IMR-90 (cell line): ENCODE data around the gene PDYN. TPM values are rescaled to one million over a fixed set of nuclear protein-coding genes. Genes with fewer than 3 reads are reported as not detected.

Experiments
- ATAC-seq: fragments of 200-7000 bp; cut with Tn5 transposase; 2 replicates; pipeline ENCODE4 v1.9.1; 2020; ENCODE audit warnings: low read depth, mild to moderate bottlenecking, moderate library complexity
- BruUV-seq: library from RNA; stranded (reverse); fragments of 400-500 nt; replicated peaks from 2 replicates; lab custom pipeline; 2021; lab: Mats Ljungman, UMichigan
- CTCF ChIA-PET: fragments of 300-600 bp; formaldehyde crosslinking; extraction: SDS; loops from one replicate; lab custom pipeline; 2021; ENCODE audit warnings: antibody characterized with exemption; lab: Yijun Ruan, JAX
- POLR2A ChIA-PET: fragments of 300-600 bp; sonication (Branson Sonifier 250); formaldehyde crosslinking; loops from one replicate; lab custom pipeline; 2022; ENCODE audit warnings: antibody characterized with exemption; ENCODE audit not compliant: unreplicated experiment; lab: Charles Lee
- DNase-seq: peaks from one replicate; pipeline ENCODE4 v3.0.0; 2013
- H2AFZ ChIP-seq: replicated peaks from 2 replicates; pipeline ENCODE3; 2013; ENCODE audit warnings: low read length, mild to moderate bottlenecking; ENCODE audit not compliant: poor library complexity
- H2AK5ac ChIP-seq: 2 replicates; pipeline ENCODE4 v1.6.1; 2013; ENCODE audit warnings: low read depth, low read length, inconsistent platforms
- H2AK9ac ChIP-seq: replicated peaks from 2 replicates; pipeline ENCODE3; 2013; ENCODE audit warnings: mild to moderate bottlenecking, low read depth, low read length, moderate library complexity; ENCODE audit not compliant: poor library complexity
- H2BK120ac ChIP-seq: 2 replicates; pipeline ENCODE4 v1.6.1; 2013; ENCODE audit warnings: low read depth, low read length, inconsistent platforms
- H2BK15ac ChIP-seq: 3 replicates; pipeline ENCODE4 v1.6.1; 2013; ENCODE audit warnings: low read depth, low read length, inconsistent platforms
- H2BK20ac ChIP-seq: 2 replicates; pipeline ENCODE4 v1.6.1; 2013; ENCODE audit warnings: low read depth, mild to moderate bottlenecking, inconsistent platforms, low read length, moderate library complexity
- H2BK5ac ChIP-seq: 2 replicates; pipeline ENCODE4 v1.6.1; 2013; ENCODE audit warnings: mild to moderate bottlenecking, low read depth, low read length, inconsistent platforms; ENCODE audit not compliant: poor library complexity, severe bottlenecking
- H3K14ac ChIP-seq: replicated peaks from 2 replicates; pipeline ENCODE4 v1.6.1; 2013; ENCODE audit warnings: low read depth, low read length, inconsistent platforms
- H3K18ac ChIP-seq: 2 replicates; pipeline ENCODE4 v1.6.1; 2013; ENCODE audit warnings: low read depth, low read length, control low read depth
- H3K23ac ChIP-seq: 2 replicates; pipeline ENCODE4 v1.6.1; 2013; ENCODE audit warnings: low read depth, low read length, inconsistent platforms
- H3K27ac ChIP-seq: 2 replicates; pipeline ENCODE4 v1.5.1; 2013; ENCODE audit warnings: mild to moderate bottlenecking, control low read depth, low read length; ENCODE audit not compliant: insufficient read depth
- H3K27me3 ChIP-seq: 2 replicates; pipeline ENCODE4 v1.6.1; 2013; ENCODE audit warnings: low read length; ENCODE audit not compliant: control insufficient read depth, insufficient read depth
- H3K36me3 ChIP-seq: 2 replicates; pipeline ENCODE4 v1.6.1; 2013; ENCODE audit warnings: low read length, mixed read lengths; ENCODE audit not compliant: control insufficient read depth, insufficient read depth
- H3K4ac ChIP-seq: 2 replicates; pipeline ENCODE4 v1.6.1; 2013; ENCODE audit warnings: low read depth, low read length, inconsistent platforms
- H3K4me1 ChIP-seq: 2 replicates; pipeline ENCODE4 v1.6.1; 2013; ENCODE audit warnings: low read length, mixed read lengths; ENCODE audit not compliant: control insufficient read depth, insufficient read depth
- H3K4me2 ChIP-seq: 2 replicates; pipeline ENCODE4 v1.6.1; 2013; ENCODE audit warnings: low read depth, mild to moderate bottlenecking, control low read depth, low read length, moderate library complexity
- H3K4me3 ChIP-seq: 2 replicates; pipeline ENCODE4 v1.5.1; 2013; ENCODE audit warnings: low read depth, mild to moderate bottlenecking, control low read depth, low read length, moderate library complexity; ENCODE audit not compliant: insufficient read depth
- H3K56ac ChIP-seq: 2 replicates; pipeline ENCODE4 v1.6.1; 2013; ENCODE audit warnings: low read length, inconsistent platforms; ENCODE audit not compliant: insufficient read depth; ENCODE audit errors: extremely low read depth
- H3K79me1 ChIP-seq, 2 experiments: 2 replicates each; pipeline ENCODE4 v1.6.1; 2013; ENCODE audit warnings: low read length in 2 of 2, inconsistent platforms in 1 of 2, low read depth in 1 of 2
- H3K9ac ChIP-seq: 2 replicates; pipeline ENCODE4 v1.6.1; 2013; ENCODE audit warnings: low read depth, low read length, control low read depth
- H3K9me1 ChIP-seq: 2 replicates; pipeline ENCODE4 v1.6.1; 2013; ENCODE audit warnings: low read length, inconsistent platforms; ENCODE audit not compliant: insufficient read depth
- H3K9me3 ChIP-seq: 2 replicates; pipeline ENCODE4 v1.6.1; 2013; ENCODE audit warnings: low read length; ENCODE audit not compliant: control insufficient read depth, insufficient read depth
- H4K20me1 ChIP-seq: 2 replicates; pipeline ENCODE4 v1.6.1; 2013; ENCODE audit warnings: low read length, inconsistent platforms; ENCODE audit not compliant: insufficient read depth
- H4K5ac ChIP-seq: 2 replicates; pipeline ENCODE4 v1.6.1; 2013; ENCODE audit warnings: mild to moderate bottlenecking, low read depth, low read length, control low read depth
- H4K8ac ChIP-seq, 2 experiments: 2 replicates each; pipeline ENCODE4 v1.6.1; 2013; ENCODE audit warnings: low read depth in 2 of 2, low read length in 2 of 2, control low read depth in 1 of 2, inconsistent platforms in 1 of 2
- H4K91ac ChIP-seq: 2 replicates; pipeline ENCODE4 v1.6.1; 2013; ENCODE audit warnings: low read depth, low read length, inconsistent platforms; ENCODE audit not compliant: insufficient read depth
- BHLHE40 ChIP-seq: fragments of 150-350 bp; IDR thresholded peaks from 2 replicates; pipeline ENCODE4 v1.6.1; 2016; ENCODE audit warnings: mild to moderate bottlenecking, low read depth, low read length
- CEBPB ChIP-seq: IDR thresholded peaks from 2 replicates; pipeline ENCODE4 v1.6.1; 2012; ENCODE audit warnings: low read depth, low read length, improper control_type of control experiment
- MAZ ChIP-seq: IDR thresholded peaks from 2 replicates; pipeline ENCODE4 v1.6.1; 2012; ENCODE audit warnings: low read depth, mild to moderate bottlenecking, low read length, improper control_type of control experiment, moderate library complexity, borderline replicate concordance
- MXI1 ChIP-seq: IDR thresholded peaks from 2 replicates; pipeline ENCODE4 v1.6.1; 2012; ENCODE audit warnings: low read depth, mild to moderate bottlenecking, low read length, moderate library complexity, borderline replicate concordance
- NFE2L2 ChIP-seq: fragments of 150-350 bp; IDR thresholded peaks from 2 replicates; pipeline ENCODE4 v1.6.1; 2016; ENCODE audit warnings: low read depth, mild to moderate bottlenecking, low read length
- SMC3 ChIP-seq: fragments of 150-350 bp; IDR thresholded peaks from 2 replicates; pipeline ENCODE4 v1.6.1; 2016; ENCODE audit warnings: low read depth, mild to moderate bottlenecking, antibody characterized with exemption, low read length, moderate library complexity
- WGBS, 2 experiments: methylation state at CpG; one replicate each; pipeline versions ENCODE4 v1.1.5 to v1.1.7; 2013; ENCODE audit warnings: missing lambda C conversion rate in 2 of 2; ENCODE audit not compliant: insufficient read length in 1 of 2; ENCODE audit errors: extremely low coverage in 2 of 2; 5-methylcytosine and 5-hydroxymethylcytosine counted together
- dilution Hi-C: fragments of 300-500 bp; cut with HindIII; formaldehyde crosslinking; loops from one replicate; pipeline ENCODE4 v1.14.3; 2018; ENCODE audit warnings: low sequenced_read_pairs; ENCODE audit not compliant: unreplicated experiment
- in situ Hi-C: fragments of 300-500 bp; cut with MboI; formaldehyde crosslinking; loops from 3 replicates; pipeline ENCODE4 v1.14.3; 2019; ENCODE audit warnings: low sequenced_read_pairs, inconsistent platforms, mixed read lengths
- intact Hi-C: fragments of 100-400 bp; cut with micrococcal nuclease; formaldehyde crosslinking; loops from 2 replicates; pipeline ENCODE4 v1.10.0; 2022
- polyA plus RNA-seq, 3 experiments: library from polyadenylated mRNA; depleted of rRNA; stranded (reverse); fragments of >200 nt; gene quantifications; 2 replicates each; pipeline ENCODE4 v1.2.3, GENCODE V29; 2012; ENCODE audit warnings: low replicate concordance in 1 of 3
- total RNA-seq: library from RNA; depleted of rRNA; stranded (reverse); fragments of >200 nt; gene quantifications from 2 replicates; pipeline ENCODE4 v1.2.3, GENCODE V29; 2012
- TF ChIP-seq, protein P1 (sequence below): fragments of 150-350 bp; IDR thresholded peaks from 2 replicates; pipeline ENCODE4 v1.6.1; 2017; ENCODE audit warnings: mild to moderate bottlenecking, antibody characterized with exemption, low read length, low read depth
- TF ChIP-seq, protein P2 (sequence below): fragments of 150-350 bp; IDR thresholded peaks from 2 replicates; pipeline ENCODE4 v1.6.1; 2016; ENCODE audit warnings: low read depth, mild to moderate bottlenecking, low read length, moderate library complexity, borderline replicate concordance

Gene PDYN
- total and polyA plus RNA-seq, 2 of the 4 experiments (the other 2 are of a cell fraction), result not detected

DNA sequence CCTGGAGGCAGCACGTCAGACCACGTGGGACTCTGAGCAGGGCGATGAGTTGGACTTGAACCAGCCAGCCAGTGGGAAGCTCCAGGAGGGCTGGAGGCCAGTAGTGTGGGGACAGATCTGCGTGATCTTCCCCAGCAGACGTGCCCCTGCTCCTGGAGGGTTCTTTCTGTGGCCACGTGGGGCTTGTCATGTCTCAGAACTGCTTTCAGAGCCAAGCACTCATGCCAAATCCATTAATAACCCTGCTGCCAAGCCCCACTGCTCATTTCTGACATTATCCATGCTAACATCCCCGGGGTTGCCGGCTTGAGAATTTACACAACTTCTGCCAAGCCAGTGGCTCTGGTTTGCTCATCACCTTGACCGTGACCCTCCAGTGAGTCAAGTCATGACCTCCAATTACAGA lies 60.4 kb downstream of the PDYN start:
- peaks cover 3% of the 10 kb centered on the region; the same call in 1 of the 2 replicates for H4K20me1 ChIP-seq
- no peak overlapping the region for H3K4me2 ChIP-seq
- H3K14ac ChIP-seq, result no peak overlapping the region
- H4K91ac ChIP-seq, result no peak overlapping the region
- H2BK20ac ChIP-seq, result no peak overlapping the region
- CTCF ChIA-PET, result interaction anchor here (0.7 to 1.5 kb wide), 2 partner anchors 10 to 32 kb away, joined by 3 read pairs; no protein-coding TSS in a partner anchor
- no peak overlapping the region for H3K4me3 ChIP-seq
- no peaks in the 10 kb centered on the region for H3K79me1 ChIP-seq
- H3K27me3 ChIP-seq, result no peaks in the 10 kb centered on the region
- no peak overlapping the region for H3K23ac ChIP-seq
- H2BK15ac ChIP-seq, result no peak overlapping the region
- POLR2A ChIA-PET, result no interaction called here
- no TSS peak for BruUV-seq
- dilution Hi-C loops (no loop called here), intact Hi-C loops (no loop called here), in situ Hi-C loops (no loop called here)
- DNase-seq (peak; percentile 36), ATAC-seq (peak; percentile 38)
- no peak overlapping the region for H4K8ac ChIP-seq
- H3K56ac ChIP-seq, result no peak overlapping the region
- TF ChIP-seq BHLHE40 (no peak), NFE2L2 (no peak), MXI1 (no peak), CEBPB (no peak), MAZ (no peak), SMC3 (no peak)
- TF ChIP-seq, protein P1, sequence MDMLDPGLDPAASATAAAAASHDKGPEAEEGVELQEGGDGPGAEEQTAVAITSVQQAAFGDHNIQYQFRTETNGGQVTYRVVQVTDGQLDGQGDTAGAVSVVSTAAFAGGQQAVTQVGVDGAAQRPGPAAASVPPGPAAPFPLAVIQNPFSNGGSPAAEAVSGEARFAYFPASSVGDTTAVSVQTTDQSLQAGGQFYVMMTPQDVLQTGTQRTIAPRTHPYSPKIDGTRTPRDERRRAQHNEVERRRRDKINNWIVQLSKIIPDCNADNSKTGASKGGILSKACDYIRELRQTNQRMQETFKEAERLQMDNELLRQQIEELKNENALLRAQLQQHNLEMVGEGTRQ, result peak; percentile 49; the same call in 1 of the 2 replicates
- TF ChIP-seq, protein P2, sequence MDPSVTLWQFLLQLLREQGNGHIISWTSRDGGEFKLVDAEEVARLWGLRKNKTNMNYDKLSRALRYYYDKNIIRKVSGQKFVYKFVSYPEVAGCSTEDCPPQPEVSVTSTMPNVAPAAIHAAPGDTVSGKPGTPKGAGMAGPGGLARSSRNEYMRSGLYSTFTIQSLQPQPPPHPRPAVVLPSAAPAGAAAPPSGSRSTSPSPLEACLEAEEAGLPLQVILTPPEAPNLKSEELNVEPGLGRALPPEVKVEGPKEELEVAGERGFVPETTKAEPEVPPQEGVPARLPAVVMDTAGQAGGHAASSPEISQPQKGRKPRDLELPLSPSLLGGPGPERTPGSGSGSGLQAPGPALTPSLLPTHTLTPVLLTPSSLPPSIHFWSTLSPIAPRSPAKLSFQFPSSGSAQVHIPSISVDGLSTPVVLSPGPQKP, result no peak
- no peak overlapping the region for H4K5ac ChIP-seq
- no CpG with 5 or more reads among the region's 9 CpGs for WGBS, 2 experiments
- H3K9ac ChIP-seq, result no peak overlapping the region
- no peak overlapping the region for H2BK5ac ChIP-seq
- no peak overlapping the region for H3K27ac ChIP-seq
- no peak overlapping the region for H2AFZ ChIP-seq
- no peak overlapping the region for H3K4ac ChIP-seq
- no peak overlapping the region for H2BK120ac ChIP-seq
- peak overlapping the region; percentile 6 for H2AK9ac ChIP-seq
- H3K36me3 ChIP-seq, result peaks cover 23% of the 10 kb centered on the region
- H3K4me1 ChIP-seq, result peaks cover 14% of the 10 kb centered on the region
- peaks cover 7% of the 10 kb centered on the region for H3K9me1 ChIP-seq
- H3K18ac ChIP-seq, result no peak overlapping the region
- H3K9me3 ChIP-seq, result no peaks in the 10 kb centered on the region
- H2AK5ac ChIP-seq, result no peak overlapping the region
